GM19025 (cell line): Measurements from ENCODE around the gene IL6R.

Source experiments
- ATAC-seq: cut with Tn5 transposase; IDR thresholded peaks from one replicate; pipeline ENCODE4 v1.9.1; 2021; ENCODE audit warnings: mild to moderate bottlenecking, low read depth, moderate library complexity; ENCODE audit not compliant: unreplicated experiment

IL6R gene

GRCh38 chr1:154500533-154500932 lies 95.4 kb downstream of the IL6R start:
- ATAC-seq: no peak

DNA sequence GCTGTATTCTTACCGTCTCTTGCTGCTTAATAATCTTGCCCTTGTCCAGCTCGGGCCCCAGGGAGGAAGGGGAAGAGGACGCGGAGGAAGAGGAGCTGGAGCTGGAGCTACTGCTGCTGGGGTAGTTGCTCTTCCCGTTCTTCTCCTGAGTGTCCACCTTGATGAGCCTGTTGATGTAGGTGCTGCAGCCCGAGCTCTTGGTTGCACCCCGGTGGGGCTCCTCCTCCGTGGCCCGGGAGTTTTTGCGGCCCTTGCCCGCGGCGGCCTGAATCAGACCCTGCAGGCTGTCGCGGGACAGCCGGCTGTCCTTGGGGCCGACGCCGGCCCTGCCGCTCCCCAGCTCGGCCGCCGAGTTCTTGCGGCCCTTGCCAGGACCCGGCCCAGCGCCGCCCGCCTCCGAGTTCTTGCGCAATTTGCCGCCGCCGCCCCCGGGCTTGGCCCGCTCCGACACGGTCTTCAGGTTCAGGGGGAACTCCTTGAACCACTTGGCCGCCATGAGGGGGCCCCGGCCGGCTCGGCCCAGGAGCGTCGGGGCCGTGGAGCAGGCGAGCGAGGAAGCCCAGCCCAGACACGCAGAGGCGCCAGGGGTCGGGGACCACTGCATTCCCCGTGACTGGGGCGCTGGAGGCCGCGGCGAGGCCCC lies 96.4 kb downstream of the IL6R start:
- no peak for ATAC-seq

DNA sequence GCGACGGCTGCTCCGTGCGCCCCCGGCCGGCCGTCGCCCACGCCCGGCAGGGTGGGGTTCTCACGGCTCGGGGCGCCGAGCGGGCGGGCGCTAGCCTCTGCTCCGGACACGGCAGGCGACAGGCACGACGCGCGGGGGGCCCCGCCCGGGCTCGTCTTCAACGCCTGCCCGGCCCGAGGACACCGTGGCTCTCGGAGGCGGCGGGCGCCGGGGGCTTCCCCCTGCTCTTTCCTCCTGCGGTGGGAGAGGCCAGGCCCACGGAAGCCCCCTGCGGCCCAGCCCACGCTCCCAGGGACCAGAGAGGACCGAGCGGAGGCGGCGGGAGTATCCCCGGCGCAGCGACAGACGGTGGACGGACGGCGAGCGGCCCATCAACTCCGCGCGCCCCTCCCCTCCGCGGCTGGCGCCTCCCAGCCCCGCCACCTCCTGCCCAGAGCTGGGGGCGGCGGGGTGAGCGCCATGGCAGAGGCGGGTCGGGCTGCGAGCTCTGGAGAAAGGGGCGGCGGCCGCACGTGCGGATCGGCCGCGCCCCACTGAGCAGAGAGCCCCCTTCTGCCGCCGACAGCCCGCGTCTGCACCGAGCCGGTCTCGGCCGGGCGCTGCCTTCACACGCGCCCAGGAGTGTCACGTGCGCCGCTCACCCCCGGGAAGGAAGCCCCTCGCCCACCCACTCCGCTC lies 97.1 kb downstream of the IL6R start, which contains the start of the genes SHE and TDRD10:
SHE (minus strand) TSS at position 347 of the 678 bp plus-strand sequence. CDS start 386 bp downstream, outside the sequence.
TDRD10 (plus strand) TSS at position 154 of the 678 bp plus-strand sequence. CDS start 4,685 bp downstream, outside the sequence.
- no peak for ATAC-seq

GRCh38 chr1:154502744-154503115 lies 97.6 kb downstream of the IL6R start:
- no peak for ATAC-seq

GRCh38 chr1:154503898-154504297 lies 98.8 kb downstream of the IL6R start:
- ATAC-seq: no peak

- no peak for ATAC-seq
Measured at GRCh38 chr1:154512760-154513159, 107.6 kb downstream of the IL6R start.

GRCh38 chr1:154514066-154514553 lies 109.0 kb downstream of the IL6R start:
- no peak for ATAC-seq

DNA sequence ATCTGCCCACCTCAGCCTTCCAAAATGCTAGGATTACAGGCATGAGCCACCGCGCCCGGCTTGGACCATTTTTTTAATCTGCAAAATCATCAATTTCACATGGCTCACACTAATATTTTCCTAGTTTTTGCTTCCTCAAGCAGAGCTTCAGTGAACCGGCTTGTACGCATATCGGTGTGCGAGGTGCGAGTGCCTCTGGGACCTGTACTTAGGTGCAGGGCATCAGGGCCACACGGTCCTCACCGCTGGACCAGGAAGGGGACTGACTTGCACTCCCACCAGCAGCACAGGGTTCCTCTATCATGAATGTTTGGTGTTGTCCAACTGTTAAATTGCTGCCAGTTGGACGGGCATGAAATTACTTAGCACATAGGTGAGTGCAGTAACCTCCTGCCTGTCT lies 112.5 kb downstream of the IL6R start:
- ATAC-seq: no peak
